IPS DF 4.7 (cell line): ENCODE data around the gene SCYGR6.
"Not testable (repeated sequence)": the region's sequence is repeated elsewhere in the genome, so short reads cannot be mapped to it uniquely, and the experiment has no call there.

ENCODE experiments used
- DNase-seq: peaks from one replicate; pipeline ENCODE4 v3.0.0-alpha.2; 2013; ENCODE audit warnings: low spot score; ENCODE audit errors: extremely low read depth

SCYGR6 gene

GRCh38 chr2:227724394-227725039 is at the start of gene SCYGR6:
Gene SCYGR6, minus strand, starts transcription at chr2:227724757. Its CDS starts 0 bp downstream, at chr2:227724757.
- DNase-seq = no peak

- no peak for DNase-seq
Observed at GRCh38 chr2:227774011-227774624, 49.6 kb upstream of the SCYGR6 start.

DNA sequence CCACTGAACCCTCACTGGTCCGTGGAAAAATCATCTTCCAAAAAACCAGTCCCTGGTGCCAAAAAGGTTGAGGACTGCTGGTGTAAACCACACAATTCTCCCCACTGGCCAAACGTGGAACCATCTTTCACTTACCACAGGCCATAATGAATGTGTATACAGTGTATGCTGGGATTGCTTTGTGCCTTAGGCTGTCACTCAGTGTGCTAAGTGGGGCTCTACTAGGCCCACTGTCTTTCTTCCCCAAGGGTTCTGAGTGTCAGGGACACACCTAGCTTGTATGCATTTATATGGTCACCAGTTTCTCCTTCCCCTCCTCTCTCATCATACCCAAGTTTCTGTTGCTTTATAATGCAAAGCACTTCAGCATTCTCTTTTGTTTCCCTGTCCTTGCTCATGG is 48.4 kb upstream of the SCYGR6 start:
- DNase-seq = no peak

GRCh38 chr2:227772197-227772661 is 47.7 kb upstream of the SCYGR6 start:
- no peak for DNase-seq

DNA sequence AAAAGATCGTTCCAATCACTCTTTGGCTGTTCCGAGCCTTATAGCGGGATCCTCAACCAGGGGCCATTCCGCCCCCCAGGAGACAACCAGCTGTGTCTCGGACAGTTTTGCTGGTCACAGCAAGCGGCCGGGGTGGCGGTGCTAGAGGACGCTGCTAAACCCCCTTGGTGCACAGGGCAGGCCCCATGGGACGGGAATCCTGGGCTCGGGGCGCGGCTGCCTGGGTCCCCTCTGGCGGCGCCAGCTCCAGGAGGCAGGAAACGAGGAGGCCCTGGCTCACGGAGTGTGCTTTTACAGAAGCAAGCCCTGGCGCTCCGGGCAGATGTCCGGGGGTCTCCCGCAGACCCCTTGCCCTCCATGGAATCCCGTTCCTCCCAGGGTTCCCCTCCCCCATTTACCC is 43.3 kb upstream of the SCYGR6 start:
- no peak for DNase-seq

GRCh38 chr2:227766373-227766883 is 41.9 kb upstream of the SCYGR6 start:
- DNase-seq = no peak

DNA sequence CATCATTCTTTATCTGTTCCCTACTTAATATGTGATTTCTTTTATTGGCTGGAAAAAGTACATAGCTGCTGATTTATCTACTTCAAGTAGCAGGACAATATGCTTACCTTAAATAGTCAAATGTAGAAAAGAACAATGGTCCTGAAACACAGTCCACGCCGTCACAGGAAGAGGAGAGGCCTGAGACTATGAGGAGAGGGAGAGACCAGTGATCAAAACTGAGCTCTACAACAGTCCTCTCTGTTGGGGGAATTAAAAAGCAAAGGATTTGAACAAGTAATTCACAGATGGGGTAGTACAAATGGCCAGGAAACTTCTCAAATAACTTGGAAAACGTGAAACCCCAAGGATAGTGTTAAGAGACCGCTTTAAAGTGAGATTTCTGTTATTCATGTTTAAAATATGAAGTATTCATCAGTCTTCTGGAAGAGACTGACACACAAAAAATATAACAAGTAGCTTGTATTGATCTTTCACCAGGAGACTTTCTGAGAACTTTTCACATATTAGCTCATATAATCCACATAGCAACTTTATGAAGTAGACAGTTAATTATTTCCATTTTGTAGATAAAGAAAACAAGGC is 41.3 kb upstream of the SCYGR6 start:
- DNase-seq = no peak

- no peak for DNase-seq
Observed at GRCh38 chr2:227761740-227762476, 37.4 kb upstream of the SCYGR6 start.

DNA sequence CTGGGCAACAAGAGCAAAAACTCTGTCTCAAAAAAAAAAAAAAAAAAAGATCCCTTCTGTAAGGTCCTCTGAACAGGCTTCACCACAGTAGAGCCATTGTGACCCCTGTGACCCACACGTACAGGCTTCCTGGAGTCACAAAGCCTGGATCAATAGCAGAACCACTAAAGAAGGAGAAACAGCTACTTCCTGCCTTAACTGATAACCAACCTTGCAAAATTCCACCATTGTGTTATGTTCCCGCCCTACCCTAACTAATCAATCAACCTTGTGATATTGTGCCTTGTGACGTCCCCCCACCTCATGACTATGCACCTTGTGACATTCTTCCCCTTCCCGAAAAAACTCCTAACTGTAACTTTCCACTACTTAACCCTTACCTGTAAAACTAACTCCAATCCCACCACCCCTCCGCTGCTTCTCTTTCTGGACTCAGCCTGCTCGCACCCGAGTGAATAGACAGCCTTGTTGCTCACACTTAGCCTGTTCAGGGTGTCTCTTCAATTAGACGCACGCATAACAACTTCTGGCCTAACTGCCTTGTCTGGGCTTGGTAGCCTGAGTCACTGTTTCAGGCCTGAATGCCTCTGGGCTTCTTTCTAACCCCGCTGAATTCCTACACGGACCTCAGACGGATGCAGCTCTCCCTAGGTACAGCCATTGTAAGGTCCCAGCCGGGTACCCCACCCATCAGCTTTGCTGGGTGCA is 35.0 kb upstream of the SCYGR6 start:
- no peak for DNase-seq

- DNase-seq = not testable (repeated sequence)
Observed at GRCh38 chr2:227756261-227756660, 31.7 kb upstream of the SCYGR6 start.

DNA sequence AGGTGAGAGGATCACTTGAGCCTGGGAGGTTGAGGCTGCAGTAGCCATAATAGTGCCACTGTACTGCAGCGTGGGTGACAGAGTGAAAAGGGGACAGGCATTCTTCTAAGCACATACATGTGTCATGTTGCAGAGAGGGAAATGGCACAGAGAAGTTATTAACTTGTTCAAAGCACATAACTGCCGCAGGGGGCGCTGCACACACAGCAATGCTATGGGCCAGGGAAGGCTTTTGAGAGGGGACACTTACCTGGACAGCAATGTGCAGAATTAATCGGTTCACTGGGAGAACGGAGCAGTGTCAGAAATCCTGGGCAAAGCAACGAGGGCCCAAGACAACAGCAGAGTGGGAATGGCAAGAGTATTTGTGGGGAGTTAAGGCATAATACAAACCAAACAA is 23.5 kb upstream of the SCYGR6 start:
- no peak for DNase-seq

DNA sequence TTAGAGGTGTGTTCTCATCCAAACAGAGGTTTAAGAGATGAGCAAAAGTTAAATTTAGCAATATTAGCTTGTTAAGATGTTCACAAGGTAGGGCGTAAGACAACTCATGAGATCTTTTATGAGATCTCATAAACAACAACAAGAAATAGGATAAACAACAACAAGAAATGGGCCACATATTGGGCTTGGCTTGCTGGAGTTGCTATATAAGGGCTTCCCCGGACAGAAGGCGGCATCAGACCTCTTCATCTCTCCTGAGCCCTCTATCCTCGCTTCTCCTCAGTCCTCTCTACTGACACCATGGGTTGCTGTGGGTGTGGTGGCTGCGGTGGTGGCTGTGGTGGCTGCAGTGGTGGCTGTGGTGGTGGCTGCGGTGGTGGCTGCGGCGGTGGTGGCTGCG is 21.0 kb upstream of the SCYGR6 start, which contains the start of gene SCYGR8:
SCYGR8 (plus strand) TSS at position 301 of the 400 bp plus-strand sequence; CDS start at position 301, 0 bp downstream.
- DNase-seq = no peak

DNA sequence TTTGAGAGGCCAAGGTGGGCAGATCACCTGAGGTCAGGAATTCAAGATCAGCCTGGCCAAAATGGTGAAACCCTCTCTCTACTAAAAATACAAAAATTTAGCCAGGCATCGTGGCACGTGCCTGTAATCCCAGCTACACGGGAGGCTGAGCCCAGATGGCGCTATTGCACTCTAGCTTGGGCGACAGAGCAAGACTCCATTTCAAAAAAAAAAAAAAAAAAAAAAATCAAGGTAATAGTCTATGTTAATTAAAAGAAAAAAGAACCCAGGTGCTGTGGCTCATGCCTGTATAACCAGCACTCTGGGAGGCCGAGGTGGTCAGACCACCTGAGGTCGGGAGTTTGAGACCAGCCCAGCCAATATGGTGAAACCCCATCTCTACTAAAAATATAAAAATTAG is 16.1 kb upstream of the SCYGR6 start:
- DNase-seq = not testable (repeated sequence)

DNA sequence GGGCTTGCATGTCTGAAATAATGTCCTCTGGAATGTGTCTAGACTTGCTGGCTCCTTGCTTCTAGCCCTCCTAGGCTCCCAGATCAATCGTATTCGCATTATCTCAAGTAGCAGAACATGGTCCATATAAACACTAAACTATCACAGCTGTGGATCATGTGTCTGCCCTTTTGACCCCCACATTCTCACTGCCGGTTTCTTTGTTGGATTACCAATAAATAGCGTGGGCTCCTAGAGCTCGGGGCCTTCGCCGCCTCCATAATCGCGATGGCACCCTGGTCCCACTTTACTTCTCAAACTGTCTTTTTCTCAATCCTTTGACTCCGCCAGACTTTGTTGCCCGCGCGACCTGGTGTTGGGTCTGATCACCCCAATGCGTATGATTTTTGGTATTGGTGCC is 14.8 kb upstream of the SCYGR6 start:
- no peak for DNase-seq

DNA sequence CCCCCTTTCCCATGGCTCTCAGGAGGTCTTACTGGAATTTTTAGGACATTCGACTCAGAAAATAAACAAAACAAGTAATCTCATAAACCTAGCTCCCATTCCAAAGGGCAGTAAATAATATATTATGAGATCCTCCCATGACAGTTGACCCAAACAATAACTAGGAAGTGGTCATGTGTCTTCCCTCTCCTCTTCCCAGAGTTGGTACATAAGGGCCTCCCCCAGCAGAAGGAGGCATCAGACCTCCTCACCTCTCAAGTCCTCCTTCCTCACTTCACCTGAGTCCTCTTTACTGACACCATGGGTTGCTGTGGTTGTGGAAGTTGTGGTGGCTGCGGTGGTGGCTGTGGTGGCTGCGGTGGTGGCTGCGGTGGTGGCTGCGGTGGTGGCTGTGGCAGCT is 3.5 kb upstream of the SCYGR6 start, which contains the start of gene SCYGR7:
SCYGR7 (plus strand) TSS at position 301 of the 400 bp plus-strand sequence; CDS start at position 301, 0 bp downstream.
- DNase-seq = no peak

DNA sequence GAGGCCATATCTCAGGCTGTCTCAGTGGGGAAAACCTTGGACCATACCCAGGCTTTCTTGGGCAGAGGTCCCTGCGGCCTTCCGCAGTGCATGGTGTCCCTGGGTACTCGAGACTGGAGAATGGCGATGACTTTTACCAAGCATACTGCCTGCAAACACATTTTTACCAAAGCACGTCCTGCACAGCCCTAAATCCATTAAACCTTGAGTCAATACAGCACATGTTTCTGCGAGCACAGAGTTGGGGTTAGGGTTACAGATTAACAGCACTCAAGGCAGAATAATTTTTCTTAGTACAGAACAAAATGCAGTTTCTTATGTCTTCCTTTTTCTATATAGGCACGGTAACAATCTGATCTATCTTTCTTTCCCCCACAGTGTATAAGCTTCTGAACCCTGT is 1.7 kb downstream of the SCYGR6 start:
- not testable (repeated sequence) for DNase-seq

GRCh38 chr2:227720680-227721079 is 3.9 kb downstream of the SCYGR6 start:
- no peak for DNase-seq

GRCh38 chr2:227719641-227720040 is 4.9 kb downstream of the SCYGR6 start:
- DNase-seq = no peak

DNA sequence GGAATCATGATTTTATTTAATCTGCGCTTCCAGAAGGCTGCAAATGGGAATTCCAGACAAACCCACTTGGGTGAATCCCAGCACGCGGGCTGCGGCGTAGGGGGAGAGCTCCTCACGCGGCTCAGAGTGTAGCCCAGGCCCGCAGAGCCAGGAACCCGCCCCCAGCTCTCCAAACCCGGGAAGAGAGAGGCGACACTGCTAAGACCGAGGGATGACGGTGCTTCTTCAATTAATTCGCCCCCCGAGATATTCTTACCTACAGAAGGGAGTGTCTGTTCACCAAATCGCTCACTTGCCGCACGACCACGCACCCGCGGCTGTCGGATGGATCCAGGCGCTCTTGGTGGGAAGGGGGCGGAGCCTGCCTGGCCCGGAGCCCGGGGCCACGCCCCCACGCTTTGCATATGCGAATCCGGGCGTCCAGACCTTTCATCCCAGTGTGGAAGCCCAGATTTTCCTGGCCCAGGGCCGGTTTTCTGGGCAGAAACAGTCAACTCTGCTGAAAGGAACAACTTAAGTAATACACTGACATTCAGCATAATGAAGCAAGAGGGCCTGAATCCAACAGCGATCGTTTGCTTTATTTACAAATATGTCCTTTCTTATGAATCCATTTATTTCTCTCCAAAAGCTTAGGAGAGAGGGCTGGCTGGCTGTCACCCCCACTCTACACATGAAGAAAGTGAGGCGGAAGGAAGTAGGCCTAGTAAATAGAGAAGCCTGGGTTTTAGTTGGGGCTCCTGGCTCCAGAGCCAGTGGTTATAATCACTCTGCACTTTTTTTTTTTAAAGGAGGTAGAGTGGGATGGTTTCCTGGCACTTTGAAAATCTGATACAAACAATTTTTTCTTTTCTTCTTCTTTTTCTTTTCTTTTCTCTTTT is 6.6 kb downstream of the SCYGR6 start, which contains the start of gene SLC19A3:
SLC19A3 (minus strand) TSS at position 342 of the 881 bp plus-strand sequence. CDS start 15,710 bp downstream, outside the sequence.
- peak; percentile 62 for DNase-seq

GRCh38 chr2:227716501-227716900 is 8.1 kb downstream of the SCYGR6 start:
- DNase-seq = no peak
